Measurements from ENCODE around the gene ANKRD27.
"Not testable (repeated sequence)": the region's sequence is repeated elsewhere in the genome, so short reads cannot be mapped to it uniquely, and the experiment has no call there.

The ANKRD27 gene

GRCh38 chr19:32652331-32652730 lies 22.6 kb downstream of the ANKRD27 start:
- DNase-seq = not testable (repeated sequence)

DNA sequence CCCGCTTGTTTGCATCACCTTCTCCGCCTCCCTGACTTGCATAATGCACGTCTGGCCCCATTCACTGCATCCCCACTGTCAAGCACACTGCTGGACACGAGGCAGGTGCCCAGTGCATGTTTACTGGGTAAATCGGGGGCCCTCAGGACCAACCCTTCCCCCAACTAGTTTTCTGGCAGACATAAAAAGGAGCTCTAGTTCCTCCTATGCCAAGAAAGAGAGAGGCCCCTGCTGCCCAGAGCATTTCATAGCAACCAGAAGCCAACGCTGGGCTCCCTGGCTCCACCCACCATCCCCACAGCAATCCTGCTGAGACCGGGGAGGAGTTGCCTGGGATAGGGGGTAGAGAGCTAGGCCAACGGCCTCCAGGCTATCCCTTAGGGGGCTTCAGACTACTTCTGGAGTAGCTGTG lies 23.2 kb downstream of the ANKRD27 start:
- DNase-seq = no peak

DNA sequence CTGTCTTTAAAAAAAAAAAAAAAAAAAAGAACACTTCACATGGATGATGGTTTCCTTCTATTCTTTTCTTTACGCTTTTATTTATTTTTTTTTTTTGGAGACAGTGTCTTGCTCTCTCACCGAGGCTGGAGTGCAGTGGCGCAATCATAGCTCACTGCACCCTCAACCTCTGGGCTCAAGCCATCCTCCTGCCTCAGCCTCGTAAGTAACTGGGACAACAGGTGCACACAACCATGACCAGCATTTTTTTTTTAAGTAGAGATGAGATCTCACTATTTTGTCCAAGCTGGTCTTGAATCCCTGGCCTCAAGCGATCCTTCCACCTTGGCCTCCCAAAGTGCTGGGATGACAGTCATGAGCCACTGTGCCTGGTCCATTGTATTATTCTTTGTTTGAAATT lies 24.3 kb downstream of the ANKRD27 start:
- no peak for DNase-seq

GRCh38 chr19:32649751-32650150 lies 25.2 kb downstream of the ANKRD27 start:
- no peak for DNase-seq

- DNase-seq = no peak
Observed at GRCh38 chr19:32647361-32647760, 27.6 kb downstream of the ANKRD27 start.

DNA sequence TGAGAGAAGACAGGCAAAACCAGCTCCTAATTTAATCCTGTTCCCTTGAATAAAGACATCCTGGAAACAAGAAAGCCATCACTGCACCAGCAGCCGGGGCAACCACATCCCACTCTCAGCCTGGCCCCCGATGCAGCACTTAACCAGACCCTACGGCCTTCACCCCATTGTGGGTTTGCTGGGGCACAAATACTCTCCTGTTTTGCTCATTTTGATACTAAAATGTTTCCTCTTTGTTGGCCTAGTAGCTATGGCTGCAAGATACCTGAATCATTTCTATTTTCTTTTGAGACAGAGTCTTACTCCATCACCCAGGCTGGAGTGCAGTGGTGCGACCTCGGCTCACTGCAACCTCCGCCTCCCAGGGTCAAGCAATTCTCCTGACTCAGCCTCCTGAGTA lies 28.4 kb downstream of the ANKRD27 start:
- no peak for DNase-seq

DNA sequence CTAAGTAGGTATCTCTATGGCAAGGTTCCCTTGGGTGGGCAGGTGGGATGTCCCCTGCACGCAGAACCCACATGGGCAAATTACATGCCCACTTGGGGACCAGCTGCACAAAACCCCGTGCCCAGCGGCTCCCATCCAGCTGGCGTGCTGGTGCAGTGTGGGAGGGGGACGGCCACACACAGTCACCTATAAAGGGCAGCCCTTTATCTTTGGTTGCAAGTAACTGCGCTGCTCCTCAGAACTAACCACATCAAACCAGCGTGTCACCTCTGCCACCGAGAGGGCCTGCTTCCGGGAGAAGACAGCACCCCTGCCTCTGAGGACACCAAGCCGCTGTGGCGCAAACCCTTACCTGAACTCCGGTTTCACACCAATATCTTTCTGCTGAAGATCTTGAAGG lies 32.2 kb downstream of the ANKRD27 start:
- DNase-seq = peak; percentile 78

GRCh38 chr19:32638625-32639024 lies 36.4 kb downstream of the ANKRD27 start:
- no peak for DNase-seq

- DNase-seq = no peak
Observed at GRCh38 chr19:32637480-32637879, 37.5 kb downstream of the ANKRD27 start.

DNA sequence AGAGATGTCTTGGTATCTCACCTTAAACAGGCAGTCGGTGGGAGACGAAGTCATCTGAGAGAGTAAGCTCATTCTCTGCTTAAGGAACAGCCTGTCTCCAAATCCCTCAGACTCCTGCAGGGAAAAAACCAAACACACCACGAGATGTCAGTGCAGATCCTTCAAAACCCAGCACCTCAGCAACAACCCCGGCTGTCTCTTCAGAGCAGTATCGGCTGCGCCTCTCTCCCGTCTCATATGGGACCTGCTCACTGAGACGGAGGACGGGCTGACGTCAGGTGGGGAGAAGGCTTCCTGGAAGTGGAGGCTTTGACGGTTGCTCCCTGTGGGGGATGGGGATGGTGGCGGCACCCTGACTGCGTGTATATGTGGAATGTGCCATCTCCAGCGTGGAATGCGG lies 43.6 kb downstream of the ANKRD27 start:
- no peak for DNase-seq

DNA sequence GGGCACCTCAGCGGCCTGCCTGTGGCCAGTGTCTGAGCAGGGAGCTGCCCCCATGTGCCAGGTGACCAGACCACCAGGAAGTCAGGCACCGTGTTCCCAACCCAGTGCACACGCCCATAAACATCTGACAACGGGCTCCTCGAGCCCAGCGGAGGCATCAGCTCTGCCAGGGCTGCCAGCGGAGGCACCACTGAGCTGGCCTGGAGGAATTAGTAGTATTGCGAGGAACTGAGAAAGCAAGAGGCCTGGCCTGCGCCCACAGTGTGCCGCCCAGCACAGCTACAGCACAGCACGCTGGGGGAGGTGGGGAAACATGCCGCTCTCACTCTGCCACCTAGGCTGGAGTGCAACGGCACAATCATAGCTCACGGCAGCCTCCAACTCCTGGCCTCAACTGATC lies 44.6 kb downstream of the ANKRD27 start:
- no peak for DNase-seq

- DNase-seq = no peak
Observed at GRCh38 chr19:32627714-32628270, 47.2 kb downstream of the ANKRD27 start.

DNA sequence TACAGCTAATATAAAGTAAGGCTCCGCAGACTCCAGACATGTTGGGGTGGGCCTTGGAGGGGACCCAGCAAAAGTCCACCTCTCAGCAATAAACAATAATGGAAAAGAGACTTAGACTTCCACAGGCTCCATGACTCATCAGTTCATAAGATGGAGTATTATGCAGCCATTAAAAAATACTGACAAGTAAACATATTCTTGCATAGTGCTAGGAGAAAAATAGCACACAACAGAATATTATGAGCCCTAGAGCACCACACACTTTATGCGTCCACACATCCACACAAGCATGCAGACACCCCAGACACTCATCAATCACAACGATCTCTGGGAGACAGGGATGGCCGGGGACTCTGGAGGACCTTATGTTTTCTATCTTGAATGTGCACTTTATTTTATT lies 48.0 kb downstream of the ANKRD27 start:
- no peak for DNase-seq

GRCh38 chr19:32624410-32624809 lies 50.6 kb downstream of the ANKRD27 start:
- no peak for DNase-seq

DNA sequence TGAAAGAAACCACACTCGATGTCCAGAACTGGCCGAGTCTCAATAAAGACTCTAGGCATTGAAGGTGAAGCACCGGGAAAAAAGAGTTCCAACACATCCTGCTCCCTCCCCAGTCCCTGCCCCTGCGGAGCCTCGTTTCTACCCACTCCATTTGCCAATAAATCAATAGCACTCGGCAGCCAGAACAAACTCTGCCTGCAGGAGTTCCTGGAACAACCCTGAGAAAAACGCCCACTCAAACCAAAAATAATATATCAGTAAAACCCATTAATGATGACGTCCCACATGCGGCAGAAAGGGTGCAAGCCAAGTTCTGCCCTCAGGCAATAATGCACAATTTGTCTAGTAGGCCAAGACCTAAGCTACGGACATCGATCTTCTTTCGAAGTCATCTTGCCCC lies 53.0 kb downstream of the ANKRD27 start:
- no peak for DNase-seq

- no peak for DNase-seq
Observed at GRCh38 chr19:32619051-32619685, 55.8 kb downstream of the ANKRD27 start.

GRCh38 chr19:32615569-32615968 lies 59.4 kb downstream of the ANKRD27 start:
- DNase-seq = no peak

GRCh38 chr19:32614916-32615315 lies 60.1 kb downstream of the ANKRD27 start:
- no peak for DNase-seq

DNA sequence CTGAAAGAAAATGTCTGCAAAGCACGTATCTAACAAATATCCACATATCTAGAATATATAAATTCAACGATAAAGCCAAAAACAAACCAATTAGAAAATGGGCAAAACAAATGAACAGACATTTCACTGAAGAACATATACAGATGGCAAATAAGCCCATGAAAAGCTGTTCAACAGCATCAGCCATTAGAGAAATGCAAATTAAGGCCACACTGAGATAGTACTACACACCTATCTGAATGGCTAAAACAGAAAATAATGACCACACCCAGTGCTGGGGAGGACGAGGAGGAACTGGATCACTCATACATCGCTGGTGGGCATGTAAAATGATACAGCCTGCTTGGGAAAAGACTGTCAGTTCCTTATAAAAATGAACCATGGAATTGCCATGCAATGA lies 62.0 kb downstream of the ANKRD27 start:
- DNase-seq = no peak

GRCh38 chr19:32611161-32611560 lies 63.8 kb downstream of the ANKRD27 start:
- DNase-seq = no peak

GRCh38 chr19:32607479-32607878 lies 67.5 kb downstream of the ANKRD27 start:
- DNase-seq = no peak

DNA sequence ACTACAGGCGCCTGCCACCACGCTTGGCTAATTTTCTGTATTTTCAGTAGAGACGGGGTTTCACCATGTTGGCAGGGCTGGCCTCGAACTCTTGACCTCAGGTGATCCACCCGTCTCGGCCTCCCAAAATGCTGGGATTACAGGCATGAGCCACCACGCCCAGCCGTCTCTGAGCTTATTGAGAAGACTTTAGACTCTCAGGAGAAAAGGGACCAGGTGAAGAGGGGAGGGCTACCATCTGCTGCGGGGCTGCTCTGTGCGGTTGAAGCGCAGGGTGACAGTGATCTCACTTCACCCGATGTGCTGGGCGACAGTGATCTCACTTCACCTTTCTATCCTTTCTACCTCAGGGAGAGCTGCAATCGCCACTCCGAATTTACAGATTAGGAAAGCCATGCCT lies 68.7 kb downstream of the ANKRD27 start:
- no peak for DNase-seq

DNA sequence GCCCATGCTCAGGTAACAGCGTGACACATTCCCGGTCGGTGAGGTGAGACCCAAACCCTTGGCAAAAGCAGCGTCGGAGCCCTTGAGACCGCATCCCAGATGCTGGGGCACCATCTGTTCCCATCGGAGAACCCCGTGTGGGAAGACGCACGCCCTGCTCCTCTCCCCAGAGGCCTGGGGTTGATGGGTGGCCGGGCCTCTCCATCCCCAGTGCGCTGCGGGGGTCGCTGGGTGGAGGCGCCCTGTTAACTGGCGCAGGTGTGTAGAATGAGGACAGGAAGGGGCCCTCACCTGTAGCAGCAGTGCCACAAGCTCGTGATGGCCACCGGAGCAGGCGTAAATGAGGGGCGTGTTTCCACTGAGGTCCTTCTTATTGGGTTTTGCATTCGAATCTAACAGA lies 69.4 kb downstream of the ANKRD27 start:
- peak; percentile 42 for DNase-seq

GRCh38 chr19:32603961-32604360 lies 71.0 kb downstream of the ANKRD27 start:
- DNase-seq = peak; percentile 33

DNA sequence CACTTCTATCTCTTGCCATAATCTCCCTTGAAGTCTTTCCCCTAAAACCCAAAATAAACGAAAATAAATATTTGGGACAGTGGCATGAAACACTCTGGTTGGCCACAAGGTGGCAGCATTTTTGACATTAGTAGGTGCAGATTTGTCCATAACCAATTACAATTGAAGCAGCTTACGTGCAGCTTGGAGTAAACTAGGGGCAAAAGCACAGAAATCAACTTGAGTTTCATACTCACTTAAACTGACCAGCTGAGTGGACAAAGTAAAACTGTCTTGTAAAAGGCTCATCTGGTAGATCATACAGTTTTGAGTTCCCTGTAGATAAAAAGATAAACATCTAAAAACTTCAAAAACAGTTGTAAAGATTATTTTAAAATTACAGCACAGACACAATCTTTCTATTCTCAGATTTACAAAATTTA lies 75.2 kb downstream of the ANKRD27 start:
- DNase-seq = no peak
